MM.1S (cell line): ENCODE measurements around the gene ABCG2.

ENCODE experiments used
- DNase-seq: peaks from one replicate; pipeline ENCODE4 v3.0.0-alpha.2; 2015
- H2AFZ ChIP-seq: fragments of 300-600 bp; sonication (generic); 2 replicates; pipeline ENCODE4 v1.6.0; 2016; ENCODE audit warnings: antibody characterized with exemption, low read length
- H3F3A ChIP-seq: fragments of 300-600 bp; sonication (generic); 2 replicates; pipeline ENCODE4 v1.6.1; 2016; ENCODE audit warnings: mild to moderate bottlenecking, antibody characterized with exemption, low read length, moderate library complexity, mixed read lengths; ENCODE audit not compliant: insufficient read depth
- H3K27ac ChIP-seq: fragments of 300-600 bp; sonication (generic); 2 replicates; pipeline ENCODE4 v1.5.1; 2016; ENCODE audit warnings: mild to moderate bottlenecking, low read length
- H3K27me3 ChIP-seq: fragments of 300-600 bp; sonication (generic); replicated peaks from 2 replicates; pipeline ENCODE4 v1.6.0; 2016; ENCODE audit warnings: low read length; ENCODE audit not compliant: insufficient read depth
- H3K36me3 ChIP-seq: fragments of 300-600 bp; sonication (generic); replicated peaks from 2 replicates; pipeline ENCODE4 v1.6.1; 2016; ENCODE audit warnings: mild to moderate bottlenecking, low read length, mixed read lengths; ENCODE audit not compliant: insufficient read depth
- H3K4me1 ChIP-seq: fragments of 300-600 bp; sonication (generic); 2 replicates; pipeline ENCODE4 v1.6.1; 2016; ENCODE audit warnings: low read length, mixed read lengths
- H3K4me2 ChIP-seq: fragments of 300-600 bp; sonication (generic); 2 replicates; pipeline ENCODE4 v1.6.0; 2016; ENCODE audit warnings: low read depth, low read length
- H3K4me3 ChIP-seq: fragments of 300-600 bp; sonication (generic); 2 replicates; pipeline ENCODE4 v1.5.1; 2016; ENCODE audit warnings: low read length, mixed read lengths
- H3K79me2 ChIP-seq: fragments of 300-600 bp; sonication (generic); 2 replicates; pipeline ENCODE4 v1.6.1; 2016; ENCODE audit warnings: mixed run types, low read length, mixed read lengths
- H3K9ac ChIP-seq: fragments of 300-600 bp; sonication (generic); 2 replicates; pipeline ENCODE4 v1.6.1; 2016; ENCODE audit warnings: low read length, mixed read lengths
- H3K9me2 ChIP-seq: fragments of 300-600 bp; sonication (generic); replicated peaks from 2 replicates; pipeline ENCODE4 v1.6.1; 2016; ENCODE audit warnings: mild to moderate bottlenecking, low read length, mixed read lengths; ENCODE audit not compliant: insufficient read depth
- H3K9me3 ChIP-seq: fragments of 300-600 bp; sonication (generic); replicated peaks from 2 replicates; pipeline ENCODE4 v1.6.1; 2016; ENCODE audit warnings: mild to moderate bottlenecking, low read length, mixed read lengths; ENCODE audit not compliant: insufficient read depth
- H4K20me1 ChIP-seq: fragments of 300-600 bp; sonication (generic); 2 replicates; pipeline ENCODE4 v1.6.1; 2016; ENCODE audit warnings: mild to moderate bottlenecking, low read length, moderate library complexity, mixed read lengths; ENCODE audit not compliant: insufficient read depth
- EZH2 ChIP-seq: fragments of 300-600 bp; sonication (generic); optimal IDR thresholded peaks from 2 replicates; pipeline ENCODE3; 2017; ENCODE audit warnings: low read depth, mild to moderate bottlenecking, antibody characterized with exemption, low read length, mixed read lengths
- EZH2phosphoT487 ChIP-seq: fragments of 300-600 bp; sonication (generic); IDR thresholded peaks from 2 replicates; pipeline ENCODE4 v1.6.1; 2018; ENCODE audit warnings: antibody characterized with exemption, low read length
- TF ChIP-seq, protein P1 (sequence below): fragments of 300-600 bp; sonication (generic); IDR thresholded peaks from 2 replicates; pipeline ENCODE4 v1.5.1; 2016; ENCODE audit warnings: antibody characterized with exemption, low read length, mixed read lengths

ABCG2 gene

DNA sequence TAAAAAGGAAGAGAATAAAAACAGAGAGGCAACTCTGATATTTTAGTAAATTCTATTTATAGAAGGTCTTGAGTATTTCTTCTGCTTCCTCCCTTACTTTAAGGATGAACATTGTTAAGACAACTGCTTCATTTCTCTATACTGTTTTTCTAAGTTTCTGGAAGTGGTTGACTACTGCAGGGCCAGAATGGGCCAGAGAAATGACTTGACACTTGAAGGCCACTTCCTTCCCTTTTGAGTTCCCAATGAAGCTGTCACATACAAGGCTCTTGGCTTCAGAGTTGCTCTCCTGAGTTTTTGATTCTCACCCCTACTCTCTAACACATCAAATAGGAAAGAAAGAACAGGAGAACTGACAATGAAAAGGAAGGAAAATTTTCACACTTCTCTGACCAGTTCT lies 113.4 kb downstream of the ABCG2 start:
- no peaks in the 10 kb centered on the region for H4K20me1 ChIP-seq
- no peak overlapping the region for H3K4me3 ChIP-seq
- H3K27me3 ChIP-seq, result no peaks in the 10 kb centered on the region
- H3K4me1 ChIP-seq, result no peaks in the 10 kb centered on the region
- H3K9me2 ChIP-seq, result no peaks in the 10 kb centered on the region
- no peak for TF ChIP-seq EZH2
- TF ChIP-seq, protein P1, sequence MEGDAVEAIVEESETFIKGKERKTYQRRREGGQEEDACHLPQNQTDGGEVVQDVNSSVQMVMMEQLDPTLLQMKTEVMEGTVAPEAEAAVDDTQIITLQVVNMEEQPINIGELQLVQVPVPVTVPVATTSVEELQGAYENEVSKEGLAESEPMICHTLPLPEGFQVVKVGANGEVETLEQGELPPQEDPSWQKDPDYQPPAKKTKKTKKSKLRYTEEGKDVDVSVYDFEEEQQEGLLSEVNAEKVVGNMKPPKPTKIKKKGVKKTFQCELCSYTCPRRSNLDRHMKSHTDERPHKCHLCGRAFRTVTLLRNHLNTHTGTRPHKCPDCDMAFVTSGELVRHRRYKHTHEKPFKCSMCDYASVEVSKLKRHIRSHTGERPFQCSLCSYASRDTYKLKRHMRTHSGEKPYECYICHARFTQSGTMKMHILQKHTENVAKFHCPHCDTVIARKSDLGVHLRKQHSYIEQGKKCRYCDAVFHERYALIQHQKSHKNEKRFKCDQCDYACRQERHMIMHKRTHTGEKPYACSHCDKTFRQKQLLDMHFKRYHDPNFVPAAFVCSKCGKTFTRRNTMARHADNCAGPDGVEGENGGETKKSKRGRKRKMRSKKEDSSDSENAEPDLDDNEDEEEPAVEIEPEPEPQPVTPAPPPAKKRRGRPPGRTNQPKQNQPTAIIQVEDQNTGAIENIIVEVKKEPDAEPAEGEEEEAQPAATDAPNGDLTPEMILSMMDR, result no peak
- TF ChIP-seq EZH2phosphoT487, result no peak
- no peak overlapping the region for H3K9ac ChIP-seq
- no peaks in the 10 kb centered on the region for H3K79me2 ChIP-seq
- DNase-seq, result no peak
- no peak overlapping the region for H3K4me2 ChIP-seq
- no peaks in the 10 kb centered on the region for H3K9me3 ChIP-seq
- no peak overlapping the region for H2AFZ ChIP-seq
- H3K36me3 ChIP-seq, result 0 out of 2 replicates have a peak, but pooled peaks cover 6% of the 10 kb centered on the region
- no peaks in the 10 kb centered on the region for H3F3A ChIP-seq
- no peak overlapping the region for H3K27ac ChIP-seq

DNA sequence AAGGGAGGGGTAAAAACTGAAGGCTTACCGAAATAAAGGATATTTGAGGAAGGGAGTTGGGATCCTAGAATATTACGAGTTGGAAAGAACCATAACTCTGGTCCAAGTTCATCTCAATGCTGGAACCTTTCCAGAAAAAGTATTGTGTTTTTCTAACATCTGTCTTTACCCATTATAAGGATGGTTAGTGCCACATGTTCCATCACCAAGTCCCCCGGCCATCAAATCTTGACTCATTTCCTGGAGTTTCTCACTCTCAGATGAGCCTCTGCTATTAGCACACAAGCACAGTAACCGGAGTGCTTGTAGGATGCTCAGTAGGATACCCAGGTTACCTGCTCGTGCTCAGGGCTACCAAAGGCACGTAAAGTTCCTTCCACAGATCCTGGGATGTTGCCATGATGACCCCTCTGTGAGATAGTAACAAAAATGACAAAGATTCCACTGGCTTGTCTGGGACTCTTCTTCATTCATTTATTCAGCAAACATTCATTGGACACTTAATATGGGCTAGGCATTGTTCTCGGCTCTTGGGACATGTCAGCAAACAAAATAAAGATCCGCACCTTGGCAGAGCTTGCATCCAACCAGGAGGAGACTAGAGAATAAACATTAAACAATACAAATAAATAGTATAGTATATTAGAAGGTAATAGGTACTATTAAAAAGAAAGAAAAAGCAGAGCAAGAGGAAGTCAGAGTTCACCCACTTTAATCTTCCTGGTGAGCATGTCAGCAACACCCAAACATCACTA lies 114.7 kb downstream of the ABCG2 start:
- no peak for DNase-seq
- 0 out of 2 replicates have a peak, but pooled peaks cover 7% of the 10 kb centered on the region for H3K36me3 ChIP-seq
- H3K9me2 ChIP-seq, result no peaks in the 10 kb centered on the region
- no peaks in the 10 kb centered on the region for H3K4me1 ChIP-seq
- H3K79me2 ChIP-seq, result no peaks in the 10 kb centered on the region
- no peak overlapping the region for H3K27ac ChIP-seq
- no peak overlapping the region for H3K4me2 ChIP-seq
- no peak overlapping the region for H3K9ac ChIP-seq
- no peak overlapping the region for H2AFZ ChIP-seq
- no peaks in the 10 kb centered on the region for H3K9me3 ChIP-seq
- TF ChIP-seq, protein P1, result no peak
- TF ChIP-seq EZH2, result no peak
- no peak for TF ChIP-seq EZH2phosphoT487
- no peaks in the 10 kb centered on the region for H3F3A ChIP-seq
- H3K27me3 ChIP-seq, result no peaks in the 10 kb centered on the region
- H3K4me3 ChIP-seq, result no peak overlapping the region
- H4K20me1 ChIP-seq, result no peaks in the 10 kb centered on the region

DNA sequence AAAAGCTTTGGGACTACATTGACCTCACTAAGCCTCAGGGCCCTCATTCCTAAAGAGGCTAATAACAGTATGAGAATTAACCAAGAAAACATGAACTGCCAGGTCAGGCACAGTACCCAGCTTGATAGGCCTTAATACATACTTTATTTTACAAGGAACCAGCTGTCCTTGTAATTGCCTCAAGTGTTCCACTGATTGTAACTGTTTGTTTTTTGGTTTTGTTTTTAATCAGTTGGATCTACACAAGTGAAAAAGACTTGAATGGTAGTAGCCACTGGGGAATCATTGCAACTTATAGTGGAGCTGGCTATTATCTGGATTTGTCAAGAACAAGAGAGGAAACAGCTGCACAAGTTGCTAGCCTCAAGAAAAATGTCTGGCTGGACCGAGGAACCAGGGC lies 115.4 kb downstream of the ABCG2 start:
- H3K27me3 ChIP-seq, result no peaks in the 10 kb centered on the region
- no peak for DNase-seq
- H3K36me3 ChIP-seq, result 0 out of 2 replicates have a peak, but pooled peaks cover 7% of the 10 kb centered on the region
- no peaks in the 10 kb centered on the region for H3K9me3 ChIP-seq
- H3K4me2 ChIP-seq, result no peak overlapping the region
- no peak overlapping the region for H3K27ac ChIP-seq
- no peaks in the 10 kb centered on the region for H4K20me1 ChIP-seq
- no peaks in the 10 kb centered on the region for H3K4me1 ChIP-seq
- H3K9ac ChIP-seq, result no peak overlapping the region
- no peaks in the 10 kb centered on the region for H3K9me2 ChIP-seq
- no peaks in the 10 kb centered on the region for H3K79me2 ChIP-seq
- H3K4me3 ChIP-seq, result no peak overlapping the region
- H2AFZ ChIP-seq, result no peak overlapping the region
- no peaks in the 10 kb centered on the region for H3F3A ChIP-seq
- TF ChIP-seq EZH2, result no peak
- no peak for TF ChIP-seq EZH2phosphoT487
- TF ChIP-seq, protein P1, result no peak
